ENCODE results near the gene FASTK.

GRCh38 chr7:151125470-151125845, 44.8 kb upstream of the FASTK start:
- TF ChIP-seq, protein P1, sequence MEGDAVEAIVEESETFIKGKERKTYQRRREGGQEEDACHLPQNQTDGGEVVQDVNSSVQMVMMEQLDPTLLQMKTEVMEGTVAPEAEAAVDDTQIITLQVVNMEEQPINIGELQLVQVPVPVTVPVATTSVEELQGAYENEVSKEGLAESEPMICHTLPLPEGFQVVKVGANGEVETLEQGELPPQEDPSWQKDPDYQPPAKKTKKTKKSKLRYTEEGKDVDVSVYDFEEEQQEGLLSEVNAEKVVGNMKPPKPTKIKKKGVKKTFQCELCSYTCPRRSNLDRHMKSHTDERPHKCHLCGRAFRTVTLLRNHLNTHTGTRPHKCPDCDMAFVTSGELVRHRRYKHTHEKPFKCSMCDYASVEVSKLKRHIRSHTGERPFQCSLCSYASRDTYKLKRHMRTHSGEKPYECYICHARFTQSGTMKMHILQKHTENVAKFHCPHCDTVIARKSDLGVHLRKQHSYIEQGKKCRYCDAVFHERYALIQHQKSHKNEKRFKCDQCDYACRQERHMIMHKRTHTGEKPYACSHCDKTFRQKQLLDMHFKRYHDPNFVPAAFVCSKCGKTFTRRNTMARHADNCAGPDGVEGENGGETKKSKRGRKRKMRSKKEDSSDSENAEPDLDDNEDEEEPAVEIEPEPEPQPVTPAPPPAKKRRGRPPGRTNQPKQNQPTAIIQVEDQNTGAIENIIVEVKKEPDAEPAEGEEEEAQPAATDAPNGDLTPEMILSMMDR (IDR thresholded peaks at IDR 0.05; ENCODE audit: insufficient read depth, low read depth, low read length), result no peak
- no peak for TF ChIP-seq EZH2 (IDR thresholded peaks at IDR 0.05; ENCODE audit: insufficient read depth, low read length)

Data from astrocyte (in vitro differentiated cells and primary cell).